NCI-H2171 treated with DMSO at 0.1 percent for 48 hours (cell line): ENCODE measurements around the gene NXPE4.

Experiments
- DNase-seq: peaks from one replicate; lab custom pipeline; 2025; lab: John Stamatoyannopoulos, UW

The NXPE4 gene

DNA sequence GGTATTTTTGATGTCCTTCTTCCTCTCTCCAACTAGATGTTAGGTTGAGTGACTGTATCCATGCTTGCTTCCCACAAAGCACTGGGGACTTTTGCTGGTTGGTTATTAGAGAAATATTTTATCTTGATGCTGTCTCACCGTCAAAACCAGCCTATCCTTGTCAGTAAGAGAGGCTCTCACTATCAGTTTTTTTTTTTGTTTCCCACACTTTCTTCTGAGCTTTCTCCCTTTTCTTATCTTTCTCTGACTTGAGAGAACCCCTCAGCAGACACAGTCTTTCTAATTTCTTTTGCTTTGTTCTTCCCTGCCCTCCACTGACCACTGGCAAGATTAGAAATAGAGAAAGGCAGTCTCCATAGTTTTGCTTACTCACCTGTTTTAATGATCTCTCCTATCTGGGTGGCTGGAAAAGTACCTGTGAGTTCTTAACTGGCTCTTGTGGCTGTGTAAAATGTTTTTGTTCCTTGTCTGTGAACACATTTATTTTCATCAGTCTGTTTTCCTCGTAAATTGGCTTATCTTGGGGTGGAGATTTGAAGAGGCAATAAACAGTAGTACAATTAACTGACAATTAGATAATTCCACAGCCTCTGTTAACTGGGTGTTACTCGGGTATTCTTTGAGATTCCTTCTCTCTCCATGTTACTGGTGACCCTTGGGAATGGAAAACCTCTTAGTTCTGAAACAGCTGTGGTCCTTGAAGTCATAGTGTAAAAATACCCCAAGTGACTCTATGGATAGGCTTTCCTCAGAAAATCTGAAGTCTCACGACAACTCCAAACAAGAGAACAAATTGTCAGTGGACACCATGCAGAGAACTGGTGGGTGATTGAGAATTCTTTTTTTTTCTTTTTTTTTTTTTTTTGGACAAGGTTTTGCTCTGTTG lies 35.9 kb downstream of the NXPE4 start, which contains the start of gene NXPE1:
Gene NXPE1 (minus strand): TSS at position 457 of the 886 bp plus-strand sequence. CDS start 8,680 bp downstream, outside the sequence.
- DNase-seq, result no peak

- DNase-seq, result no peak
Measured at GRCh38 chr11:114556135-114556534, 39.5 kb downstream of the NXPE4 start.

DNA sequence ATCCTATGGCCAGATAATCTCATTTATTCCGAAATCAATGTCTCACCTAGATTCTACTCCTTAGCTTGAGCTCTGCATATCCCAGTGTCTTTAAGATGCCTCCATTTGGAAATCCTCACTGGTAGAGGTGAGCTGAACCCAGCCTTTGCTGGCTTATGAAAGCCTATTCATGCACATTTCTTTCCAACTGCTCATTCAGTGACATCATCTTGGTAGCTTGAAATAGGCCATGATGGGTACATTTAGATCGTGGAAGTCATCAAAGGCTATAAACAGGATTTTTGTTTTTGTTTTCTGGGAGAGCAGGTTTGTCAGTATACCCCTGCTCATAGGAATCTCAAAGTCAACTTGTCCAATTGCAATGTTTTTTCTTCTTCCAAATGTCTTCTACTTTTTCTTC lies 41.9 kb downstream of the NXPE4 start:
- no peak for DNase-seq

DNA sequence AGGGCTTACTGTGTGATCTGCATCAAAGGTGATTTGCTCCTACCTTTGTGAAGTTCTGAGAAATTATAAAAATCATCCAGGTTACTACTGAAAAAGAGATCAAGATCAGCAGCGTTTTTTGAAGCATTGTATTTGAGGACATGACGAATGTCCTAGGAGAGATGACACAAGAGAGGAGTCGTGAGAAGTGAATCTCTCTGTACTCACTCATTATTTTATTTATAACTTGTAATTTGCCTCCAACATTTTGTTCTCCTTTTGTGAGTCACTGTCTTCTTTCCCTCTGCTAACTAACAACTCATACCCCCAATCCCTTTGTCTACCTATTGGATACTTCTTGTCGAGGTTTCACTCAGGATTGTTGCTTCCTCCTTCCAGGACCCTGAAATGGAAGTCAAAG lies 44.5 kb downstream of the NXPE4 start:
- DNase-seq, result no peak

DNA sequence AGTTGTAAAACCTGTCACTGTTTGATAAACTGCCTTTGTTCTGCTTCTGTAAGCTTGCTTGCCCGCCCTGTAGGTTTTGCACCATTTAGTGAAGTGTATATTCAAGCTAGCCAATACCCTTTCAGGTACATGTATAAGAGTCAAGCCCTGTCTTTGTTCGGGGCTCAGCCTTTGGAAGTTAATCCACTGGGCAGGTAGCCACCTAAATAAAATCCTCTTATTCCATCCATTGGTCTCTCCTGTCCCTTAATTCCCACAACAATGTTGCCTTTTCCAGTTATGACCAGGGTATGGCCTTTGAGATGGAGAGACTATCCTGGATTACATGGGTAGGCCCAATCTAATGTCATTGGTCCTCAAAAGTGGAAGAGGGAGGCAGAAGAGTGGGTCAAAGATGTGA lies 69.9 kb downstream of the NXPE4 start:
- no peak for DNase-seq

- DNase-seq, result no peak
Measured at GRCh38 chr11:114524122-114524521, 71.5 kb downstream of the NXPE4 start.

DNA sequence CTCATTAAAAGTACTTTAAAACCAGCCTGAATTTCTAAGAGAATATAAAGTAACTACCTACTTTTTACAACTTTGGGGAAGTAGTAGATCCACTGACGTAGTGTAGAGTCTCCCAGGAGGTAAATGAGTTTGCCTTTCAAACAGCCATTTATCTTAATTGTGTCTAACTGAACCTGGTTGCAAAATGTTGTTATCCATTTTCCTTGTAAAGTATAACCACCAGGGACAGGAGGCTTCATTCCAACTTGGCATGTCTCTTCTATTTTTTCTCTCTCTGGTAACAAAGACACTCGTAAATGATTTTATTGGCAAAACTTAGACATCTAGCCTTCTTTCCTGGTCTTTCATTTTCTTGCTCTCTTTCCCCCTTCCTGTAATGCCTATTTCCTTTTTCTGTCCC lies 72.8 kb downstream of the NXPE4 start:
- no peak for DNase-seq
